ENCODE data around the gene SNTN. TPM values are rescaled to one million over a fixed set of nuclear protein-coding genes. Genes with fewer than 3 reads are reported as not detected.

The SNTN gene
- total and polyA plus RNA-seq, 9 of the 15 experiments (the other 6 are each of a cell fraction or from before 2014, with no cell fraction given): not detected

DNA sequence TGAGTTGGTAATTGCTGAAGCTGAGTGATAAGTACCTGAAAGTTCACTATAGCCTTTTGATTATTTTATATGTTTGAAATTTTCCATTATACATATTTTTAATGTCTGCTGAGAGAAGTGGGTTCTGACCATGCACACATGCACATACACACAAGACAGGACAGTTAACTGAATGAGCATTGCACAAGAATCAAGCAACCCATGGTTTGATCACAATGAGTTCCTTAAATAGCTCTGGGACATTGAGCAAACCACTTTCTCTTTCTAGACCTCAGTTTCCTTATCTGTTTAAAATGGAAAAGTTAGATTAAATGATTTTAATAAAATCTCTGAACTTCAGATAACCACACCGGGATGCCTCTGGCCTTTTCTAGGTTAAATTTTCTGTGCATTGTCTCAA is 26.7 kb downstream of the SNTN start:
- ChIA-PET CTCF (ENCODE audit: low intra/inter-chr PET ratio) (no interaction called here), POLR2A (no interaction called here)
- Histone ChIP-seq H3K9me1 (ENCODE audit: control insufficient read depth, insufficient read depth, low read length) (no peaks in the 10 kb centered on the region), H3K27ac (ENCODE audit: extremely low read depth, low read depth, low read length) (no peak overlapping the region), H3K27me3 (ENCODE audit: control insufficient read depth in 2 of 2, insufficient read depth in 2 of 2, low read length in 2 of 2) (no peaks in the 10 kb centered on the region), H3K4me1 (replicated peaks in 1 of 2; ENCODE audit: control insufficient read depth in 2 of 2, insufficient read depth in 2 of 2, low read length in 2 of 2) (no peaks in the 10 kb centered on the region), H3K9me3 (replicated peaks; ENCODE audit: control insufficient read depth, insufficient read depth, low read depth, low read length) (no peaks in the 10 kb centered on the region), H4K20me1 (replicated peaks; ENCODE audit: control insufficient read depth, insufficient read depth, low read length) (no peaks in the 10 kb centered on the region), H3K9ac (ENCODE audit: insufficient read depth in 1 of 2, low read depth in 2 of 2, low read length in 2 of 2) (no peak overlapping the region), H3K4me2 (ENCODE audit: insufficient read depth, low read length) (no peak overlapping the region), H3K4me3 (no peak overlapping the region), H3K36me3 (ENCODE audit: control insufficient read depth, insufficient read depth, low read length) (no peaks in the 10 kb centered on the region), H2AFZ (ENCODE audit: low read depth, low read length) (no peak overlapping the region), H3K79me2 (ENCODE audit: control insufficient read depth, insufficient read depth, low read length) (no peaks in the 10 kb centered on the region)
- intact Hi-C loops (cut with micrococcal nuclease) (no loop called here), in situ Hi-C loops (cut with MboI) (no loop called here)
- ATAC-seq: no peak
- no peak for FAIRE-seq
- no peak for DNase-seq (ENCODE audit: extremely low read depth in 1 of 4, low spot score in 3 of 4)
- no TSS peak for BruUV-seq (replicated peaks)
- 0% methylated on average over 1 of the region's 1 CpG for WGBS (ENCODE audit: insufficient coverage, low coverage, missing lambda C conversion rate)
- TF ChIP-seq SMAD1 (IDR thresholded peaks at IDR 0.05; ENCODE audit: low read depth, low read length, partially characterized antibody): no peak
- TF ChIP-seq BHLHE40 (IDR thresholded peaks at IDR 0.05; ENCODE audit: low read length): no peak
- TF ChIP-seq ERF (CRISPR knock-in tag; IDR thresholded peaks at IDR 0.05): no peak
- TF ChIP-seq HIVEP1 (CRISPR knock-in tag; IDR thresholded peaks at IDR 0.05): no peak
- TF ChIP-seq, protein P1, sequence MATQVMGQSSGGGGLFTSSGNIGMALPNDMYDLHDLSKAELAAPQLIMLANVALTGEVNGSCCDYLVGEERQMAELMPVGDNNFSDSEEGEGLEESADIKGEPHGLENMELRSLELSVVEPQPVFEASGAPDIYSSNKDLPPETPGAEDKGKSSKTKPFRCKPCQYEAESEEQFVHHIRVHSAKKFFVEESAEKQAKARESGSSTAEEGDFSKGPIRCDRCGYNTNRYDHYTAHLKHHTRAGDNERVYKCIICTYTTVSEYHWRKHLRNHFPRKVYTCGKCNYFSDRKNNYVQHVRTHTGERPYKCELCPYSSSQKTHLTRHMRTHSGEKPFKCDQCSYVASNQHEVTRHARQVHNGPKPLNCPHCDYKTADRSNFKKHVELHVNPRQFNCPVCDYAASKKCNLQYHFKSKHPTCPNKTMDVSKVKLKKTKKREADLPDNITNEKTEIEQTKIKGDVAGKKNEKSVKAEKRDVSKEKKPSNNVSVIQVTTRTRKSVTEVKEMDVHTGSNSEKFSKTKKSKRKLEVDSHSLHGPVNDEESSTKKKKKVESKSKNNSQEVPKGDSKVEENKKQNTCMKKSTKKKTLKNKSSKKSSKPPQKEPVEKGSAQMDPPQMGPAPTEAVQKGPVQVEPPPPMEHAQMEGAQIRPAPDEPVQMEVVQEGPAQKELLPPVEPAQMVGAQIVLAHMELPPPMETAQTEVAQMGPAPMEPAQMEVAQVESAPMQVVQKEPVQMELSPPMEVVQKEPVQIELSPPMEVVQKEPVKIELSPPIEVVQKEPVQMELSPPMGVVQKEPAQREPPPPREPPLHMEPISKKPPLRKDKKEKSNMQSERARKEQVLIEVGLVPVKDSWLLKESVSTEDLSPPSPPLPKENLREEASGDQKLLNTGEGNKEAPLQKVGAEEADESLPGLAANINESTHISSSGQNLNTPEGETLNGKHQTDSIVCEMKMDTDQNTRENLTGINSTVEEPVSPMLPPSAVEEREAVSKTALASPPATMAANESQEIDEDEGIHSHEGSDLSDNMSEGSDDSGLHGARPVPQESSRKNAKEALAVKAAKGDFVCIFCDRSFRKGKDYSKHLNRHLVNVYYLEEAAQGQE (IDR thresholded peaks at IDR 0.05; ENCODE audit: borderline replicate concordance): no peak
- TF ChIP-seq, protein P1 (CRISPR knock-in tag; IDR thresholded peaks at IDR 0.05; ENCODE audit: low read depth): no peak
- TF ChIP-seq SMARCE1 (IDR thresholded peaks at IDR 0.05): no peak
- no peak for TF ChIP-seq ZNF232 (CRISPR knock-in tag; IDR thresholded peaks at IDR 0.05)
- no peak for TF ChIP-seq ETV1 (tag; conservative IDR thresholded peaks at IDR 0.05; ENCODE audit: low read depth)
- no peak for TF ChIP-seq ETS2 (tag; IDR thresholded peaks at IDR 0.05; ENCODE audit: borderline replicate concordance, poor library complexity, severe bottlenecking)
- TF ChIP-seq MCM3 (IDR thresholded peaks at IDR 0.05): no peak
- TF ChIP-seq LARP7 (IDR thresholded peaks at IDR 0.05): no peak
- no peak for TF ChIP-seq BRF1 (IDR thresholded peaks at IDR 0.05; ENCODE audit: borderline replicate concordance, extremely low read depth, insufficient read length)
- no peak for TF ChIP-seq ZFP36 (IDR thresholded peaks at IDR 0.05; ENCODE audit: low read depth, low read length, partially characterized antibody)
- no peak for TF ChIP-seq EGR1 (conservative IDR thresholded peaks at IDR 0.05)

All from K562 (cell line).